ENCODE data around the gene MMP28.

GRCh38 chr17:35757243-35757642, 38.2 kb downstream of the MMP28 start:
- no peak for TF ChIP-seq CTCF (IDR thresholded peaks at IDR 0.05)
- TF ChIP-seq POLR2AphosphoS5 (IDR thresholded peaks at IDR 0.05): no peak
